ENCODE measurements around the gene MANSC1. TPM values are rescaled to one million over a fixed set of nuclear protein-coding genes. Genes with fewer than 3 reads are reported as not detected.
"Not testable (repeated sequence)": the region's sequence is repeated elsewhere in the genome, so short reads cannot be mapped to it uniquely, and the experiment has no call there.

MANSC1 gene
- total RNA-seq, 1 donor from 2014 or later, result 8.5 TPM

DNA sequence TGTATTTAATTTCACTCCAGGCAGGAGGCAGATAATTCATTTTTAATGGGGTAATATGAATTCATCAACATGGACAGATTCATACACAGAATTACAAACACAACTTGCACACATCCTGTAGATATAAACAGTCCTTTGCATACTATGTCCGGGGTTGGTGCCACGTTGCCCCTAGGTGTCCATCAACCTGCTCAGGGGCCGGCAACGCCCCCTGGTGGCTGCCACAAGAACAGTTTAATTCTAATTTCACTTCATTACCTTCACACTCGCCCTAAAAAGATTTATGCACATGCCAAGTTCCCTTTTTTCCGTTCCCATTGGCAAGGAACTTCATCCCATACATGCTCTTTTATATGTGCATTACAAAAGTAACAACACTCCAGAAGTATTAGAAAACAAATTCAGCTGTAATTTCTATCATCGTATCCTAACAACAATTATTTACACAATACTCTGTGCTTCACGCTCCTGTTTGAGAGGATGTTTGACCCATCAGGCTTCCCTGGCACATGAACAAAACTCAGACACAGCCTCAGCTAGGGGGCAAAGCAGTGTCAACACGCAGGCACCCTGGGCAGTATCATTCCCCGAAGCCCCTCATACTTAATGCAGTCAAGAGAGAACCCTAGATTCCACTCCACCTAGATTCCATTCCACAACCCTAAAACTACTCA is 15.5 kb downstream of the MANSC1 start:
- DNase-seq (ENCODE audit: missing footprints), result no peak
- peak; percentile 60 for ATAC-seq
- intact Hi-C loops (cut with DNase I), result loop anchor here (2.0 to 10.0 kb wide), 3 partner anchors 170 to 750 kb away; no protein-coding TSS in a partner anchor

DNA sequence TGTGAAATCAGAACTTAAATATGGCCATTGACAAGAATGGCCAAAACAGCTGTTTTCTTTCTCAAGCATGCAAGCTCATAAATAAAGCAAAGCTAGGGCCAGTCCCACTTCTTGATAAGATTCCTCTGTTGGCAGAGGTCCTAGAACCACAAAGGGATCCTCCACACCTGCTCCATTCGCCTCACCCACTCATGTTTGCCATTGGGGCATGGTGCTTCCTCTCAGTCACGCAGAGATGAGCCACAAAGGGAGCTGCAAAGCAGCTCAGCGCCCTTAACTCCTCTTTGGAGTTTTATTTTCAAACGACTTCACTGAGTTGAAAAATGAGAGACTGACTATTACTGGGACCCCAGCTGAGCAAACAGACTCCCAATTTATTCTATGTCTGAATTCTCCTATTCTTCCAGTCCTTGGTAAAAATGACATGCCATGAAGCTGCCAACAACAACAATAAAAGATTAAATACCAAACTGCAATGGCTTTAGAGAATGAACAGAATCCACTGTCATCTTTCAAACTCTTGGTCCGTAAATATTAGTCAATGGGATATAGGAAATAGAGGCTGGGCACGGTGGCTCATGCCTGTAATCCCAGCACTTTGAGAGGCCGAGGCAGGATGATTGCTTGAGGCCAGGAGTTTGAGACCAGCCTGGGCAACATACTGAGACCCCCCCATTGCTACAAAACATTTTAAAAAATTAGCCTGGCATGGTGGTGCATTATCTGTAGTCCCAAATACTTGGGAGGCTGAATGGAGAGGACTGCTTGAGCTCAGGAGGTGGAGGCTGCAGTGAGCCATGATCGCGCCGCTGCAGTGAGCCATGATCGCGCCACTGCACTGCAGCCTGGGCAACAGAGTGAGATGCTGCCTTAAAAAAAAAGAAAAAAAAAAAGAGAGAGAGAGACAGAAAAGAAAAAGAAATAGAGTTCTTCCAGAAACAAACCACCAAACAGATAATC is 16.4 kb downstream of the MANSC1 start:
- ATAC-seq (no peak), DNase-seq (ENCODE audit: missing footprints) (no peak)
- intact Hi-C loops (cut with DNase I), result loop anchor here (2.0 to 10.0 kb wide), 3 partner anchors 169 to 749 kb away; no protein-coding TSS in a partner anchor

DNA sequence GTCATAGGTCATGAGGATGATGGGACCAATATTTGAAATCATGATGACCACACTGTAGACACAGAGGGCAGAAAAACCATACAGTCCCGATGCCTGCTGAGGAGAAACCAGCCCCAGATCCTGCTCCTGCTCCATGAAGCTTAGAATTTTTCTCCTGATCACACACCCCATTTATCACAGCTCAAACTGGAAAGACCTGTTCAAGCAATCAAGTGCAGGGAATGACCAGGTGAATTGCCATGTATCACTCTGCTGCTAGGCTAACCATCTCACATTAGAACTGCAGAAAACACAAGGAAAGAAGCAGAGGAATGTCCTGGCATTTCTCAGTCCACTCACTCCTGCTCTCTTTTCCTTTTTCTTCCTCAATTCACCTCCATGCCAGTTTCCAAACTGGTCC is 18.1 kb downstream of the MANSC1 start:
- DNase-seq (ENCODE audit: missing footprints) (no peak), ATAC-seq (no peak)
- intact Hi-C loops (cut with DNase I), result loop anchor here (10.0 kb wide), 2 partner anchors 167 to 747 kb away; no protein-coding TSS in a partner anchor

DNA sequence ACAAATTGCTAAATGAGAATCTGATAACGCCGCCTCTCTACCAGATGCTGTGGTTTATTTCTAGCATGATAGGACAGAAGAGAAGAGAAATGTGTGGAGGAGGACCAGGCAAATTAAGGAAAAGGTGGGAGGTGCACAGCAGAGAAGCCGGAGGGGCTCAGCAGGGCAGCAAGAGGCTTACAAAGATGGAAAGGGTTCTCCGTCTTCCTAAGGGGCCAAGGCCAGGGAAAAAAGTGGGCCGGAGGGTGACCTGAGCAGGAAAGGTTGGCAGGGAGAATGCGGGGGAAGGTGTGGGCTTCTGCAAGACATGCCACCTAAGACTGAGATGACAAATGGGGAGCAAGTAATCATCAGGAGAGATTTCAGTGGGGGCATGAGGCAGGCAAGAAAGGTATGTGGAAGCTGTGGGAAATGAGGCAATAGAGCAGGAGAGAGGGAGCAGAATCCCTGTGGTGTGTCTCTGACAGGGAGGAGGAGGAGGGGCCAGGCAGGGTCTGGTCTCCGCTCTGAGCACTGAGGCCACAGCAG is 18.7 kb downstream of the MANSC1 start:
- DNase-seq (ENCODE audit: missing footprints) (no peak), ATAC-seq (no peak)
- intact Hi-C loops (cut with DNase I), result loop anchor here (10.0 kb wide), 2 partner anchors 167 to 747 kb away; no protein-coding TSS in a partner anchor

DNA sequence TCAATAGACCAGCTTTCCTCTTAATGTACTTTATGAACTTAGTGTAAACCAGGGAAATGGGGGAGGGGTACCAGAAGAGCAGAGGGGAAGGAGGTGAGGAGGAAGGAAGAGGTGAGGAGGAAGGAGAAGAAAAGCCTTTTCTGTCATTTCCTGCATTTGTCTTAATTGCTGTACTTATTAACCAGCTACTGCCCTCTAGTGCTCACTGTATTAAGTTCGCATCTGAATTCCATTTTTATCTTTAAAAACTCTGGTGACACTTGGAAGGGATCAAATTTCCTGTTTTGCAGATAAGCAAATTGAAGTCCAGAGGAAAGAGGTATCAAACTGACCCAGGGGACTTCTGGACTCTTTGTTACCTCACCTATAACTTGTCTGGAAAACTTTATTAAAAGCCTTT is 22.2 kb downstream of the MANSC1 start:
- ATAC-seq (no peak), DNase-seq (ENCODE audit: missing footprints) (no peak)
- intact Hi-C loops (cut with DNase I), result loop anchor here (2.0 to 5.0 kb wide), 2 partner anchors 61 to 245 kb away; partner anchors contain the start of gene LRP6

DNA sequence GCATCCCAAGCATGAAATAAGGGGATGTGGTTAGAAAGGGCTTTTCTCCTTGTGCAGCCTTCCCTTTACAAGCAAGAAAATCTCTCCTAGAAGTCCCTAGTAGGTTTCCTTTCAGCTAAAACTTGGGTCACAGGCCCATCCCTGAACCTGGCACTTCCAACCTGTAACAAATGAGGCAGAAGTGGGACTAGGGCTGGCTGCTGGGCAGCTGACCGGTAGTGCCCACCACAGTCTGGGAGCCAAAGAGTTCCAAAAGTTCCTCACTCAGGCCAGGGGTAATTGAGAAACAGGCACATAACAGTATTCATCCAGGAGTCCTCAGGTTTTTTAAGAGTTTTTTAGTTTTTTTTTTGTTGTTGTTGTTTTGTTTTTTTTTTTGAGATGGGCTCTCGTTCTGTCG is 23.8 kb downstream of the MANSC1 start:
- DNase-seq (ENCODE audit: missing footprints) (no peak), ATAC-seq (no peak)

DNA sequence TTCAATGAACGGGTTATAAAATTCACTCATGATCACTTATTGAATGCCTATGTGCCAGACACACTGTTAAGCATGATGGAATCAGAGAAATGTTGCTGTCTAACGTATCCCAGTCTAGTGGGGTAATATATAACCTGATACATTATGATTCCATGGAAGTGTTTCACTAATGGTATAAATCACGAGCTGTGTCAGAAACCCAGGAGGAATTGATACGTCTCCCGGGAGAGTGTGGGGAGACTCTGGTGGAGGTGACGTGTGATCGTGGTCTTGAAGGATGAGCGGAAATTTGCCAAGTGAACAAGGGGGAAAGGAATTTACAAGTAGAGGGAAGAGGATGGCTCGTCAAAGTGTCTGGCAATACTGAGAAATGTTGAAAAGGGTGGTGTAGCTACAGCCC is 26.5 kb downstream of the MANSC1 start:
- DNase-seq (ENCODE audit: missing footprints) (no peak), ATAC-seq (no peak)
- intact Hi-C loops (cut with DNase I), result no loop called here

More for the DNA sequence above, 23.8 kb downstream of the MANSC1 start:
- intact Hi-C loops (cut with DNase I), result loop anchor here (2.0 to 5.0 kb wide), 2 partner anchors 59 to 243 kb away; partner anchors contain the start of gene LRP6

DNA sequence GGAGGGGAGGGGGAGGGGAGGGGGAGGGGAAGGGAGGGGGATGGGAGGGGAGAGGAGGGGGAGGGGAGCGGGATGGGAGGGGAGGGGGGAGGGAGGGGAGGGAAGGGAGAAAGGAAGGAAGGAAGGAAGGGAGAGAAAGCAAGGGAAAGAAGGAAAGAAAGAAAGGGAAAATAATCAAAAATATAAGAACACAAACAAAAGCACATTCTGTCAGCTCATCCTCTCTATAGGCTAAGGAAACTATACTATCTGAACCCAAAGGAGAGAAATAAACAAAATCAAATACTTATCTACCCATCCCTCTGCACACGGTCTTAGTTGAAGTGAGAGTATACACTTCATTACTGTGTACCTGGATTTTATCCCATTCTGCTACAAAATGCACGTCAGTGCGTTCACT is 26.9 kb downstream of the MANSC1 start:
- ATAC-seq (no peak), DNase-seq (ENCODE audit: missing footprints) (no peak)
- intact Hi-C loops (cut with DNase I), result no loop called here

DNA sequence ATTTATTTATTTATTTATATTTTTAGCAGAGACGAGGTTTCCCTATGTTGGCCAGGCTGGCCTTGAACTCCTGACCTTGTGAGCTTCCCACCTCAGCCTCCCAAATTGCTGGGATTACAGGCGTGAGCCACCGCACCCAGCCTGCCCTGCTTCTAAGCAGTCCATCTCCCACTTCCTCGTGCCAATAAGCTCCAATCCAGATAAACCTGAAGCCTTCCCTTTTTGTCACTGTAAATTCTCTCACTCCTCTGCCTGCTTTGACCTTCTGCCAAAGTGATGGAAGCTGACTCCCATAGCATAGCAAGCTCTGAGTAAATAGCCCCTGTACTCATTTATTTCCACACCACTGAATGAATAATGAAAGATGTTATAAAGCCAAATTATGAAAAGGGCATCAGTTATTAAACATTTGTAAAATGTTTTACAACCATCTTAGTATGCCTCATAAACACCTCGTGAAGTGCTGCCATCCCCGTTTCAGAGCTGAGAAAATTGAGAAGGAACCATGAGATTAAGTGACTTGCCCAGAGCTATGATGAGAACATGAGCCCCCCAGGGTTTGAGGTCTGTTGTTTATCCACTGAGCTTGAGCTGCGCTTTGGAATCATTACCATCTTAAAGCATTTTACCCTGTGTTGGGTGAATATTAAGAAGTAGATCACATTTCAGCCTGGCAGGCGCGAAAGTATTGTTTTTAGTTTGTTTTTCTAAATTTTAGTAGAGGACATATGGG is 30.4 kb downstream of the MANSC1 start:
- DNase-seq (ENCODE audit: missing footprints), result no peak
- ATAC-seq, result peak; percentile 23
- intact Hi-C loops (cut with DNase I), result no loop called here

DNA sequence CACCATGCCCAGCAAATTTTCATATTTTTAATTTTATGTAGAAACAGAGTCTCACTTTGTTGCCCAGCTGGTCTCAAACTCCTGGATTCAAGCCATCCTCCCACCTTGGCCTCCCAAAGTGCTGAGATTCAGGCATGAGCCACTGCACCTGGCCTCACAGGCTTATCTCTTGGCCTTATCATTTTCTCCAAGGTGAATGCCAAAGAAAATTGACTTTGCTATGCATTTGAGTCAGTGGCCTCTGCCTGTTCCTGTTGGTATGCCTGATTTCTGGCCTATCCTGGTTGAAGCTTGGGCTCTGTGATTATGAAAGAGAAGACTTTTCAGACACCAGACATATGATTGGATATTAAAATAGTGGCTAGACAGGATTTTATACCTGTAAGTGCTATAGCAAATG is 34.2 kb downstream of the MANSC1 start:
- intact Hi-C loops (cut with DNase I), result no loop called here

DNA sequence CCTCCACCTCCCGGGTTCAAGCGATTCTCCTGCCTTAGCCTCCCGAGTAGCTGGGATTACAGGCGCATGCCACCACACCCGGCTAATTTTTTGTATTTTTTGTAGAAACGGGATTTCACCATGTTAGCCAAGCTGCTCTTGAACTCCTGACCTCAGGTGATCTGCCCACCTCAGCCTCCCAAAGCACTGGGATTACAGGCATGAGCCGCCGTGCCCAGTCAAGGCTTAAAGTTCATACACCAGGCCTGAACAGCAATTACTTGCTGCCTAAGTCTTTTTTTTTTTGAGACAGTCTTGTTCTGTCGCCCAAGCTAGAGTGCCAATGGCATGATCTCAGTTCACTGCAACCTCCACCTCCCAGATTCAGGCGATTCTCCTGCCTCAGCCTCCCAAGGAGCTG is 39.3 kb downstream of the MANSC1 start:
- DNase-seq (ENCODE audit: missing footprints); intact Hi-C loops (cut with DNase I); ATAC-seq: not testable (repeated sequence)

More for the DNA sequence above, 34.2 kb downstream of the MANSC1 start:
- DNase-seq (ENCODE audit: missing footprints), result no peak
- ATAC-seq, result no peak

DNA sequence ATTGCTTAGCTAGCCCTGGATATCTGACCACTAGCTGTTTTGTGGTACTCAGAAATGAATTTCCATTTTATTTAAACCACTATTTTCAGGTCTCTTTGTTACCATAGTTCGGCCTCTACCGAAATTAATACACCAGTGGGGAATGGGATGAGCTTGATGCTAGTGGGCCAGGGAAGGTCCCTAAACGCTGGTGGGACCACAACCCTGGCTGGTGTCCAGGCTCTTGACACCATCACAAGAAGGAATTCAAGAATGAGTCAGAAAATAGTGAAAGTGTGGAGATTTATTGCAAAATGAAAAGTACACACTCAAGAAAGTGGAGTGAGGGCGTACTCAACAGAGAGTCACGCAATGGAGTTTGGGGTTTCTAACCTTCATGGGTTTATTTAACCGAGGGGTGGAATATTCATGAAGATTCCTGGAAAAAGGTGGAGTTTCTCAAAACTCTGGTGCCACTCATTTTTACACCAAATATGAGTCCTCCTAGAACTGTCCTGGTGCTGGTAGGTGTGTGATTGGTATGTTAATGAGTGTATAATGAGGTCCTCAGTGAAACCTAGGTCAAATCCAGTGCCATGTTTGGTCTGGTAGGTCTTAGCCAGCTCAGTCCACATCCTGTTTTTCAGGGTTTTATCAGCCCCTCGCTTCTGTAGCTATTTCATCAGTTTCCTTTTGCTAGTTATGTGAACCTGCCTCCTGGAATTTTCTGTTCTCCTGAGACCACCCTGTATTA is 44.3 kb downstream of the MANSC1 start:
- intact Hi-C loops (cut with DNase I), result no loop called here
- ATAC-seq, result no peak
- no peak for DNase-seq (ENCODE audit: missing footprints)

DNA sequence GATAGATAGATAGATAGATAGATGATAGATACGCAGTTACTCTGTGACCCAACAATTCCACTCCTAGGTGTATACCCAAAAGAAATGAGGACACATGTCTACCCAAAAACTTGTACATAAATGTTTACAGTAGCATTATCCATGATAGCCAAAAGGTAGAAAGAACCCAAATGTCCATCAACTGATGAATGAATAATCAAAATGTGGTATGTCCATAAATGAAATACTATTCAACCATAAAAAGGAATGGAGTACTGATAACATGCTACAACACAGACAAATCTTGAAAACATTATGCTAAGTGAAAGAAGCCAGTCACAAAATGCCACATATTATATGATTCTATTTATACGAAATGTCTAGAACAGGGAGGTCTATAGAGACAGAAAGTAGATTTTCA is 47.1 kb downstream of the MANSC1 start:
- ATAC-seq, result no peak
- intact Hi-C loops (cut with DNase I), result no loop called here

DNA sequence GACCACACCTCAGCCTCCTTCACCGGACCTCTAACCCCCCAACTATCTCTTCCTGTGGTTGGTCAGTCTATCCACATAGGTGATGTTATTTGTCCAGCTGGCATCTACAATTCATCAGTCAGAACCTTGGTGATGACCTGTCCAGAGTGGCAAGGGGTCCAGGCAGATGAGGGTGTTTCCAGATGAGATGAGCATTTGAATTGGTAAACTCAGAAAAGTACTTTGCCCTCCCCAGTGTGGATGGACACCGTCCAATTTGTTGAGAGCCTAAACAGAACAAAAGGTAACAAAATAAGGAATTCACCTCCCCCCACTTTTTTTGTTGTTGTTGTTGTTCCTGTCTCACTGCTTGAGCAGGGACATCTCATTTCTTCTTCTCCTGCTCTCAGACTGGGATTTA is 48.9 kb downstream of the MANSC1 start:
- intact Hi-C loops (cut with DNase I), result no loop called here
- ATAC-seq, result no peak

More for the DNA sequence above, 47.1 kb downstream of the MANSC1 start:
- no peak for DNase-seq (ENCODE audit: missing footprints)

DNA sequence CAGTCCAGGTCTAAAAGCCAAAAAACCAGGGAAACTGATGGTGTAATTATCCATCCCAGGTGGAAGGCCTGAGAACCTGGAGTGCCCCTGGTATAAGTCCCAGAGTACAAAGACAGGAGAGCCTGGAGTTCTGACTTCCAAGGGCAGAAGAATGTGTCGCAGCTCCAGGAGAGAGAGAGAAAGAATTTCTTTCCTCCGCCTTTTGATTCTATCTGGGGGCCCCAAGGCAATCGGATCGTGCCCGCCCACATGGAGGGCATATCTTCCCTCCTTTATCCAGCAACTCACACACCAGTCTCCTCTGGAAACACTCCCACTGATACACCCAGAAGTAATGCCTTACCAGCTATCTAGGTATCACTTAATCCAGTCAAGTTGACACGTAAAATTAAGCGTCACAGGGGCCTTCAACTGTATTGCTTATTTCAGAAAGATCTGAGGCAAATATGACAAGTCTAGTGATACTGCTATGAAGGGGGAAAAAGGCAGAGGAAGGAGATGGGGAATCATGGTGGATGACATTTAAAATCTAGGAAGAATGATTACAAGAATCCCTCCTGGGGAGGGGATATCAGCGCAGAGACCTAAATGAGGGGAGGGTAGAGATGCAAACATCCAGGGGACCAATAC is 52.7 kb downstream of the MANSC1 start:
- intact Hi-C loops (cut with DNase I), result no loop called here
- ATAC-seq (no peak), DNase-seq (ENCODE audit: missing footprints) (no peak)

More for the DNA sequence above, 48.9 kb downstream of the MANSC1 start:
- no peak for DNase-seq (ENCODE audit: missing footprints)

DNA sequence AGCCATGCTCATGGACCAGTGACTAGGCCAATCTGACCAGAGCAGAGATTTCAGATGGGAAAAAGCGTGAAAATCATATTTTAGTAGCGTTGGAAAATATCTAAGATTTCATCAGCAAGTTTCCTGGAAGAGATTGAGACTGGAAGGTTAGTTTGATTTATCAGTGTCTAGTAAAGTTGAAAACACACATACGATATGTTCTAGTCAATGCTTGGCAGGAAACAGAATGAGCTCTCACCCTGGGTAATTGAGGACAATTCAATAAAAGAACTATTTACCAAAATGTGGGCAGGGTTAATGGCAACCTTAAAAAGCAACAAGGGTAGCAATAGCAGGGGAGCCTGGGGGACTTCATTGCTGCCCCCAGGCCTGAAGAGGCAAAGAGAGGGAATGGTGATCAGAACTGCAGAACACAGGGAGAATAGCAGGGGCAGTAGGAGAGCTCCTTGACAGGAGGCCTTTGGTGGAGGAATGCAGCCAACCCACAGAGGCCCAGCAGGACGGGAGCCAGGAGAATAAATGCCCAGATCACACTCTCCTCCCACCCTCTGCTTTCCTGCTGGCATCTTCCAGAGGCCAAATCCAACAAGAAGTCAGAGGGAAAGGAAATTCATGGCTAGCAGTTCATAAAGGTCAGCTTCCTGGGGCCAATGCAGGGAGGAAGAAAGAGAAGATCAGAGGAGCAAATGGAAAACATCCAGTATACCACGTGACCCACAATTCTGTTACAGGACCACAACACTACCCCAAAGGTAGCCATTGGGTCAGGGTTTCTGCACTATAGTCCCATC is 55.6 kb downstream of the MANSC1 start:
- no peak for ATAC-seq
- intact Hi-C loops (cut with DNase I), result no loop called here
- DNase-seq (ENCODE audit: missing footprints), result no peak

DNA sequence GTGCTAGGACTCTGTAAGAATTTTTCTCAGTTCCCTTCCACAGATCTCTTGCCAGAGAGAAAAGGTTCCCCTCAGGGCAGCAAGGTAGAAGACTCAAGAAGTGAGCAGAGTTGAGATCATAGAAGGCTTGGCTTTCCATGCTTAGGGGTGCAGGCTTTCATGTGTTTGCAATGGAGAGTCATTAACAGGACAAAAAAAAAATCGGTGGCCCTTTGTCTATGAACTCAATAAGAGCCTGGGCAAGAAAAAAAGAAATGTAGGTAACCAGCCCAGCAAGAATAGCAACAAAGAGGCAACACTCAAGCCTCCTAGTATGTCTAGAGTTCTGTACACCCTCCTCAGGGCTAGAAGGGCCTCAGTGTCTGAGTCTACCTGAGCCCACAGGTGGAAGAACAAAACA is 59.8 kb downstream of the MANSC1 start:
- intact Hi-C loops (cut with DNase I), result no loop called here
- ATAC-seq (no peak), DNase-seq (ENCODE audit: missing footprints) (no peak)

Data from Right ventricle myocardium inferior (tissue), 1 donor.